Neutrophil (primary cell): Measurements from ENCODE around the gene THRB.

ENCODE experiments used
- H3K27ac ChIP-seq: fragments of 200-600 bp; sonication (generic); 2 replicates; pipeline ENCODE4 v1.5.1; 2016; ENCODE audit warnings: mild to moderate bottlenecking, moderate library complexity
- H3K27me3 ChIP-seq: fragments of 200-600 bp; sonication (generic); 2 replicates; pipeline ENCODE4 v1.6.0; 2016; ENCODE audit warnings: mild to moderate bottlenecking
- H3K36me3 ChIP-seq: fragments of 200-600 bp; sonication (generic); 2 replicates; pipeline ENCODE4 v1.5.1; 2017
- H3K4me1 ChIP-seq, 2 experiments: fragments of 200-600 bp in 1 of 2; sonication (generic) in 1 of 2; 1 replicate in 1 of 2; 2 replicates in 1 of 2; pipeline versions ENCODE4 v1.5.1 to v1.6.1; 2013 to 2016; ENCODE audit warnings: low read depth in 1 of 2, low read length in 1 of 2, mild to moderate bottlenecking in 1 of 2, moderate library complexity in 1 of 2; ENCODE audit not compliant: control insufficient read depth in 1 of 2, insufficient read depth in 1 of 2
- H3K4me3 ChIP-seq, 2 experiments: fragments of 200-600 bp in 1 of 2; sonication (generic) in 1 of 2; 1 replicate in 1 of 2; 2 replicates in 1 of 2; pipeline ENCODE4 v1.5.1; 2013 to 2016; ENCODE audit warnings: low read depth in 1 of 2, low read length in 1 of 2, mild to moderate bottlenecking in 1 of 2, moderate library complexity in 1 of 2
- H3K9me3 ChIP-seq: fragments of 200-600 bp; sonication (generic); 2 replicates; pipeline ENCODE4 v1.5.1; 2016
- CTCF ChIP-seq: fragments of 200-600 bp; sonication (generic); IDR thresholded peaks from 2 replicates; pipeline ENCODE4 v1.5.1; 2016; ENCODE audit warnings: antibody characterized with exemption

THRB gene

GRCh38 chr3:24181256-24181655, 313.4 kb downstream of the THRB start:
- no peaks in the 10 kb centered on the region for H3K36me3 ChIP-seq
- no peaks in the 10 kb centered on the region for H3K27me3 ChIP-seq
- no peak for TF ChIP-seq CTCF
- H3K4me3 ChIP-seq, result no peak overlapping the region
- no peaks in the 10 kb centered on the region for H3K9me3 ChIP-seq
- no peak overlapping the region for H3K27ac ChIP-seq
- H3K4me1 ChIP-seq, result no peaks in the 10 kb centered on the region

- no peaks in the 10 kb centered on the region for H3K27me3 ChIP-seq
- H3K9me3 ChIP-seq, result no peaks in the 10 kb centered on the region
- no peak for TF ChIP-seq CTCF
- H3K4me3 ChIP-seq, result no peak overlapping the region
- no peaks in the 10 kb centered on the region for H3K36me3 ChIP-seq
- H3K27ac ChIP-seq, result no peak overlapping the region
- H3K4me1 ChIP-seq, result no peaks in the 10 kb centered on the region
Measured at GRCh38 chr3:24180616-24181015, 314.0 kb downstream of the THRB start.

GRCh38 chr3:24177201-24177600, 317.4 kb downstream of the THRB start:
- Histone ChIP-seq H3K27me3 (no peaks in the 10 kb centered on the region), H3K4me1 (no peaks in the 10 kb centered on the region), H3K27ac (no peak overlapping the region), H3K4me3 (no peak overlapping the region), H3K36me3 (no peaks in the 10 kb centered on the region), H3K9me3 (no peaks in the 10 kb centered on the region)
- no peak for TF ChIP-seq CTCF

- Histone ChIP-seq H3K36me3 (no peaks in the 10 kb centered on the region), H3K9me3 (no peaks in the 10 kb centered on the region), H3K4me3 (no peak overlapping the region), H3K27me3 (no peaks in the 10 kb centered on the region), H3K27ac (no peak overlapping the region), H3K4me1 (no peaks in the 10 kb centered on the region)
- TF ChIP-seq CTCF, result no peak
Measured at GRCh38 chr3:24174614-24175013, 320.0 kb downstream of the THRB start.

- Histone ChIP-seq H3K27me3 (no peaks in the 10 kb centered on the region), H3K9me3 (no peaks in the 10 kb centered on the region), H3K4me1 (no peaks in the 10 kb centered on the region), H3K4me3 (no peak overlapping the region), H3K27ac (no peak overlapping the region), H3K36me3 (no peaks in the 10 kb centered on the region)
- TF ChIP-seq CTCF, result no peak
Measured at GRCh38 chr3:24168977-24169376, 325.7 kb downstream of the THRB start.

- H3K27me3 ChIP-seq, result no peaks in the 10 kb centered on the region
- TF ChIP-seq CTCF, result no peak
- H3K4me1 ChIP-seq, result no peaks in the 10 kb centered on the region
- H3K9me3 ChIP-seq, result no peaks in the 10 kb centered on the region
- H3K27ac ChIP-seq, result no peak overlapping the region
- H3K4me3 ChIP-seq, result no peak overlapping the region
- no peaks in the 10 kb centered on the region for H3K36me3 ChIP-seq
Measured at GRCh38 chr3:24167429-24167828, 327.2 kb downstream of the THRB start.
